ENCODE measurements around the gene TMUB2. TPM values are rescaled to one million over a fixed set of nuclear protein-coding genes. Genes with fewer than 3 reads are reported as not detected.
A peak's percentile ranks its signal among the peaks of the same experiment; 100 is the strongest.
"Not testable (repeated sequence)": the region's sequence is repeated elsewhere in the genome, so short reads cannot be mapped to it uniquely, and the experiment has no call there.

TMUB2 gene
- total RNA-seq = 10 to 100 TPM in 3 of 4 donors, 1 to 10 TPM in 1; 7.4 to 41.8 (median 32.6) TPM

DNA sequence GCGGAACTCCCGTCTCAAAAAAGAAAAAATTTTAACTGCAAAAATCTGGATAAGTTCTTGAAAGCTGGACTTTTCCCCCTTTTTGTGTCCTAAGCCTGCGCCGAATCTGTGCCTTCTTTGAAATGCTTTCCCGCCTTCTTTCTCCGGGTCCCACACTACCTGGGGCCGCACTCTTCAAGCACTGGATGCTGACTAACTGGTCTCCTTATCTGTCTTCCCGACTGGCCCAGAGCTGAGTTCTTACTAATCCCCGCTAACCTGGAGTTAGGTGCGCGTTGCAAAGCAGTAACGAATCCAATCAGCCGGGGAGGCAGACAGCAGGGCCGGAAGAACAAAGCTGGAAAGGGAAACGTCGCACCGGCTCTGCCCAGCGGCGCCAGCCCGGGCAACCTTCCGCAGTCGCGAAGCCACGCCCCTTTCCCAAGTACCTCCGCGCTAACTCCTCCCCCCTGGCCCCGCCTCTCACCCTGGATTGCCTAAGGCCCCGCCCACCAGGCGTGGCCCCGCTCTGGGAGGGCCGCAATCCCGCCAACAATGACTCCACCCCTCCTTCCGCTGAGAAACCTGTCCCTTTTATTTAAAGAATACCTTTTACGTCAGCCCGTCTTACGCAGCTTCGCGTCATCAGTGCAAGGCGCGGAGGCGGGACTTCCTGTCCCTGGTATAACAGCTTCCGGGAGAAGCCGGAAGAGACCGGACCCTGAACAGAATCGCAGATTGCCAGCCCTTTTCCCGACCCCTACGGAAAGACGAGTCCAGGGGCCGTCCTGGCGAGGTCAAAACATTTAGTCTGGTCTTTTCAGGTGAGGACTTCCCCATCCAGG lies at the start of gene TMUB2:
TSS of gene TMUB2 (plus strand) at position 666 of the 824 bp plus-strand sequence. CDS start 737 bp downstream, outside the sequence.
- Histone ChIP-seq H3K9me3 (no peaks in the 10 kb centered on the region), H3K4me1 (peaks cover 0 to 22% of the 10 kb centered on the region in 2 donors), H3K27me3 (no peaks in the 10 kb centered on the region), H3K27ac (peak within 1 kb of the TSS; percentile 92 to 98), H3K36me3 (no peaks in the 10 kb centered on the region), H3K4me3 (peak within 1 kb of the TSS; percentile 85 to 87)
- intact Hi-C loops (cut with DNase I; ENCODE audit: low total_unique reads) = no loop called here
- peak; percentile 63 to 85 for TF ChIP-seq POLR2A (IDR thresholded peaks at IDR 0.05)
- TF ChIP-seq, protein P1, sequence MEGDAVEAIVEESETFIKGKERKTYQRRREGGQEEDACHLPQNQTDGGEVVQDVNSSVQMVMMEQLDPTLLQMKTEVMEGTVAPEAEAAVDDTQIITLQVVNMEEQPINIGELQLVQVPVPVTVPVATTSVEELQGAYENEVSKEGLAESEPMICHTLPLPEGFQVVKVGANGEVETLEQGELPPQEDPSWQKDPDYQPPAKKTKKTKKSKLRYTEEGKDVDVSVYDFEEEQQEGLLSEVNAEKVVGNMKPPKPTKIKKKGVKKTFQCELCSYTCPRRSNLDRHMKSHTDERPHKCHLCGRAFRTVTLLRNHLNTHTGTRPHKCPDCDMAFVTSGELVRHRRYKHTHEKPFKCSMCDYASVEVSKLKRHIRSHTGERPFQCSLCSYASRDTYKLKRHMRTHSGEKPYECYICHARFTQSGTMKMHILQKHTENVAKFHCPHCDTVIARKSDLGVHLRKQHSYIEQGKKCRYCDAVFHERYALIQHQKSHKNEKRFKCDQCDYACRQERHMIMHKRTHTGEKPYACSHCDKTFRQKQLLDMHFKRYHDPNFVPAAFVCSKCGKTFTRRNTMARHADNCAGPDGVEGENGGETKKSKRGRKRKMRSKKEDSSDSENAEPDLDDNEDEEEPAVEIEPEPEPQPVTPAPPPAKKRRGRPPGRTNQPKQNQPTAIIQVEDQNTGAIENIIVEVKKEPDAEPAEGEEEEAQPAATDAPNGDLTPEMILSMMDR (IDR thresholded peaks at IDR 0.05) = no peak
- peak; percentile 99 for DNase-seq

GRCh38 chr17:44137891-44138709 lies 48.7 kb upstream of the TMUB2 start:
- Histone ChIP-seq H3K27ac (peak overlapping the region; percentile 39 to 83), H3K4me1 (peaks cover 3 to 4% of the 10 kb centered on the region in 2 donors), H3K4me3 (peak overlapping the region in 1 of 2 donors; percentile 3), H3K36me3 (no peaks in the 10 kb centered on the region), H3K27me3 (no peaks in the 10 kb centered on the region), H3K9me3 (no peaks in the 10 kb centered on the region)
- TF ChIP-seq, protein P1 (IDR thresholded peaks at IDR 0.05) = no peak
- TF ChIP-seq POLR2A (IDR thresholded peaks at IDR 0.05) = peak in 1 of 2 donors; percentile 51
- DNase-seq = peak; percentile 88 to 94
- intact Hi-C loops (cut with DNase I; ENCODE audit: low total_unique reads) = no loop called here

- H3K9me3 ChIP-seq; H3K27me3 ChIP-seq; H3K36me3 ChIP-seq; H3K4me1 ChIP-seq; H3K27ac ChIP-seq; H3K4me3 ChIP-seq; DNase-seq; intact Hi-C loops (cut with DNase I; ENCODE audit: low total_unique reads): not testable (repeated sequence)
Measured at GRCh38 chr17:44143921-44144320, 42.9 kb upstream of the TMUB2 start.

- intact Hi-C loops (cut with DNase I; ENCODE audit: low total_unique reads) = no loop called here
- TF ChIP-seq, protein P1 (IDR thresholded peaks at IDR 0.05) = no peak
- no peak for TF ChIP-seq POLR2A (IDR thresholded peaks at IDR 0.05)
Measured at GRCh38 chr17:44144966-44145739, 41.6 kb upstream of the TMUB2 start.

More at GRCh38 chr17:44144966-44145739, 41.6 kb upstream of the TMUB2 start:
- no peak overlapping the region for H3K27ac ChIP-seq
- H3K4me1 ChIP-seq = no peaks in the 10 kb centered on the region
- no peaks in the 10 kb centered on the region for H3K27me3 ChIP-seq
- DNase-seq = no peak
- no peaks in the 10 kb centered on the region for H3K9me3 ChIP-seq
- H3K36me3 ChIP-seq = no peaks in the 10 kb centered on the region
- H3K4me3 ChIP-seq = no peak overlapping the region
